Esophagus muscularis mucosa (tissue), 4 donors: ENCODE data around the gene IQGAP2.

ENCODE experiments used
- CTCF ChIP-seq, 3 experiments: fragments of 200-600 bp in 2 of 3; fragments of 450-650 bp in 1 of 3; sonication (generic) in 2 of 3; IDR thresholded peaks; one replicate each; pipeline ENCODE4 v1.5.1; 2017 to 2019; ENCODE audit warnings: antibody characterized with exemption in 3 of 3, mild to moderate bottlenecking in 2 of 3, moderate library complexity in 1 of 3
- EP300 ChIP-seq: sonication (generic); formaldehyde crosslinking; IDR thresholded peaks from one replicate; pipeline ENCODE4 v1.6.1; 2017; ENCODE audit warnings: antibody characterized with exemption
- POLR2A ChIP-seq: fragments of 450-650 bp; IDR thresholded peaks from one replicate; pipeline ENCODE4 v1.6.1; 2017; ENCODE audit warnings: antibody characterized with exemption, moderate library complexity, mild to moderate bottlenecking, low read depth
- POLR2AphosphoS5 ChIP-seq, 2 donors: sonication (generic); formaldehyde crosslinking; IDR thresholded peaks; one replicate each; pipeline ENCODE4 v1.6.1; 2017; ENCODE audit warnings: antibody characterized with exemption in 2 of 2

GRCh38 chr5:76715736-76716455, 312.8 kb downstream of the IQGAP2 start, which contains the start of gene F2R:
- peak; percentile 26 to 53 (median 36) for TF ChIP-seq CTCF (IDR thresholded peaks at IDR 0.05)
- no peak for TF ChIP-seq POLR2AphosphoS5 (IDR thresholded peaks at IDR 0.05)
- no peak for TF ChIP-seq EP300
- TF ChIP-seq POLR2A = no peak
